Activated CD4-positive, alpha-beta memory T cell treated with anti-CD3 and anti-CD28 coated beads, Interleukin-2, amount 10 ng/mL, durations not matched to agents 7 days and 5 days (primary cell): ENCODE results near the gene AKAIN1. TPM values are rescaled to one million over a fixed set of nuclear protein-coding genes. Genes with fewer than 3 reads are reported as not detected.

Experiments
- CTCF ChIA-PET: fragments of 350-600 bp; sonication (Branson Sonifier 250); formaldehyde crosslinking; loops from one replicate; lab custom pipeline; 2021; ENCODE audit warnings: antibody characterized with exemption, inconsistent platforms; lab: Charles Lee
- POLR2A ChIA-PET: fragments of 350-600 bp; sonication (Branson Sonifier 250); formaldehyde crosslinking; loops from one replicate; lab custom pipeline; 2021; ENCODE audit warnings: antibody characterized with exemption; lab: Charles Lee
- DNase-seq: peaks from one replicate; pipeline ENCODE4 v3.0.0-alpha.2; 2020
- H3K27ac Mint-ChIP-seq: one replicate; pipeline ENCODE4 v1.8.0; 2021; ENCODE audit warnings: mild to moderate bottlenecking, mixed read lengths
- H3K27me3 Mint-ChIP-seq: one replicate; pipeline ENCODE4 v1.8.0; 2021; ENCODE audit warnings: mixed read lengths
- H3K36me3 Mint-ChIP-seq: one replicate; pipeline ENCODE4 v1.8.0; 2021; ENCODE audit warnings: low read depth, mixed read lengths
- H3K4me1 Mint-ChIP-seq: one replicate; pipeline ENCODE4 v1.8.0; 2021; ENCODE audit warnings: mixed read lengths
- H3K4me3 Mint-ChIP-seq: one replicate; pipeline ENCODE4 v1.8.0; 2021; ENCODE audit warnings: mild to moderate bottlenecking, mixed read lengths
- H3K9me3 Mint-ChIP-seq: one replicate; pipeline ENCODE4 v1.8.0; 2021; ENCODE audit warnings: mixed read lengths
- total RNA-seq, 2 experiments: library from RNA; stranded (reverse); gene quantifications; one replicate each; pipeline ENCODE4 v1.2.3, GENCODE V29; 2021

The AKAIN1 gene
- total RNA-seq, 2 experiments from 2014 or later, result not detected

DNA sequence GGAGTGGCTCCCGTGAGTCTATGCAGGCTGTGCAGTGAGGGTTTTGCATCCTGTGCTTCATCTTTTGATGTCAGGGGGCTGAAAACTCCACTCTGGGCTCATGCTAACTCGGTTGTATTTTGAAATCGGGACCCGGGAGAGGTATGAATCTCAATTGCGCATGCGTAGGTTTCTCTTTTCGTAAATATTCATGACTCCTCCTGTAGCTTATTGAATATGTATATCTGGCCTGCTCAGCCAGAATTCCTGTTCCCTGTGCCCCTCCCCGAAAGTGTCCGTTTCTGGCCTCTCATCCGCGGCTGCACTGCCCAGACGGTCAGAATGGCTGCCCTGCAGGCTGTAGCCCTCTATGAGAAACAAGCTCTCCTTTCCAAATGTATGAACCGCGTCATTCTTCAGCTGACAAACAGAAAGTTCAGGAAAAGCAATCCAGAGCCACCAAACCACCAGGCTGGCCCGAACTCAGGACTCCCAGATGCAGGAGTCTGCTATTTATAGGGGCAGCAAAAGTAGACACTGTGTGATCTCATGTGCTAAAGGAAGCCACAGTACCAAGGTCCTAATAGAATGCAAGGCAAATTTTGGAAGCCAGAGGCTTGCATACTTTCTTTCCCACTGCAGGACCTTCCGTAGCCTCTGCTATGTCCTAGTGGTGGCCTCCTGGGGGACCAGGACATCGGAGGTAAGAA is 41.7 kb downstream of the AKAIN1 start:
- Mint-ChIP-seq H3K4me1 (no peaks in the 10 kb centered on the region), H3K27ac (no peak overlapping the region), H3K27me3 (no peaks in the 10 kb centered on the region), H3K36me3 (no peaks in the 10 kb centered on the region), H3K9me3 (no peaks in the 10 kb centered on the region), H3K4me3 (no peak overlapping the region)
- POLR2A ChIA-PET, result no interaction called here
- no peak for DNase-seq
- CTCF ChIA-PET, result no interaction called here

DNA sequence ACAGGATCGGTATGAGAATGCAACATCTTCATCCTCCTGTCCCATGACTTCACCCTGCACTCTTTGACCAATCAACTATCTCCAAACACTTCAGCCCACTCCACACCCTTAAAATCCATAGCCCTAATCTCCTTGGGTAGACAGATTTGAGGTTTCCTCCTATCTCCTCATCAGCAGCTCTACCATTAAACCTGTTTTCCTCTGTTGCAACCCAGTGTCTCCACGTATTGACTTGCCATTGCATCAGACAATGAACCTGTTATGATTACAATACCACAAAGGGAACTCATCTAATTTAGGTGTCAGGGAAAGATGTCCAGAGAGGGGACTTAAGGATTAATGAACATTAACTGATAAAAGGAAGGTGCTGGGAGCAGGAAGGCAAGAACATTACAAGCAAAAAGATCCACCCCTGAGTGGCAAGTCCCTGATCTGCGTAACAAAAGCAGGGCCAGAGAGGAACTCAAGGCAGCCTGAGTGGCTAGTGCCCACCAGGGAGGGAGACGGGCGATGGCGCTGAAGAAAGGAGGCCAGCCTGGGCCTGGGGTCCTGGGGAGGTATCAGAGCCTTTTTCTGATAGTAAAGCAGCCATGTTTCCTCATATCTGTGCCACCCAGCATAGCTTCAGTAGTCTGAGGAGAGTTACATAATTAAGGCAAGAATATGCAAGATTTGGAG is 44.6 kb downstream of the AKAIN1 start:
- H3K4me3 Mint-ChIP-seq, result no peak overlapping the region
- no peaks in the 10 kb centered on the region for H3K4me1 Mint-ChIP-seq
- H3K9me3 Mint-ChIP-seq, result no peaks in the 10 kb centered on the region
- no peaks in the 10 kb centered on the region for H3K27me3 Mint-ChIP-seq
- no peaks in the 10 kb centered on the region for H3K36me3 Mint-ChIP-seq
- no peak overlapping the region for H3K27ac Mint-ChIP-seq
- no peak for DNase-seq
- CTCF ChIA-PET, result no interaction called here
- POLR2A ChIA-PET, result no interaction called here

DNA sequence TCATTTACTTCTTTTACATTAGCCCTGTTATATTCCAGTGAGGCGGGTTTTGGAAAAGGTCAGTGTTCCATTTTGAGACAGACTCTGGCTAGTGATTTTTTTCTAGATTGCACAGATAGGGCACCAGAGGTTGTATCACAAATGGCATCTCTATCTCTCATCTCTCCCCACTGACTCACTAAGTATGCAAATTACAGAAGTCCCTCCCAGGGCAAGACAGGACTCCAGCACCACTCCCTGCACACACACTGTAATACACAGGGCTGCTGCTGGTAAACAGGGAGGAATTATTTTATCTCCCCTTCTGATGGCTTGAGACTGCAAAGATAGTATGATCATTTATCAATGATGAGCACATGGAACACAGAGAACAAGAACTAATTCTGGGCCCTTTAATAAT is 46.2 kb downstream of the AKAIN1 start:
- no peaks in the 10 kb centered on the region for H3K4me1 Mint-ChIP-seq
- H3K4me3 Mint-ChIP-seq, result no peak overlapping the region
- H3K36me3 Mint-ChIP-seq, result no peaks in the 10 kb centered on the region
- H3K27me3 Mint-ChIP-seq, result no peaks in the 10 kb centered on the region
- H3K27ac Mint-ChIP-seq, result no peak overlapping the region
- ChIA-PET CTCF (no interaction called here), POLR2A (no interaction called here)
- H3K9me3 Mint-ChIP-seq, result no peaks in the 10 kb centered on the region
- no peak for DNase-seq

DNA sequence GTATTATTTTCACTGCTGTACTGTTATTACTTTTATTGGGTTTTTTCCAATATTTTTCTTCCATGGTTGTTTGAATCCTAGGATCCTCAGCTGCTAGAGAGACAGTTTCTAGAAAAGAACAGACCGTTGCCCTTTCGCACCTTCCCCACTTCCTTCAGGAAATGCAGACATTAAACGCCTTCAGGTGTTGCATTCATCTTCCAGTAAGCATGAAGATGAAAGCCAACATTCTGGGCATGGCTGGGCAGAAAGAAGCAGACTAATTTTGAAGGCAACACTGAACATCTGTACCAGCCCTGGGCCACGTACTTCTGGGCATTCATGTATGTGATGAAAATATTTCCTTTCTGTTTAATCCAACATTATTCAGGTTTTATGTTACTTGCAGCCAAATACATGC is 51.0 kb downstream of the AKAIN1 start:
- ChIA-PET CTCF (no interaction called here), POLR2A (no interaction called here)
- Mint-ChIP-seq H3K27me3 (no peaks in the 10 kb centered on the region), H3K4me3 (no peak overlapping the region), H3K36me3 (no peaks in the 10 kb centered on the region), H3K27ac (no peak overlapping the region), H3K4me1 (no peaks in the 10 kb centered on the region), H3K9me3 (no peaks in the 10 kb centered on the region)
- no peak for DNase-seq

DNA sequence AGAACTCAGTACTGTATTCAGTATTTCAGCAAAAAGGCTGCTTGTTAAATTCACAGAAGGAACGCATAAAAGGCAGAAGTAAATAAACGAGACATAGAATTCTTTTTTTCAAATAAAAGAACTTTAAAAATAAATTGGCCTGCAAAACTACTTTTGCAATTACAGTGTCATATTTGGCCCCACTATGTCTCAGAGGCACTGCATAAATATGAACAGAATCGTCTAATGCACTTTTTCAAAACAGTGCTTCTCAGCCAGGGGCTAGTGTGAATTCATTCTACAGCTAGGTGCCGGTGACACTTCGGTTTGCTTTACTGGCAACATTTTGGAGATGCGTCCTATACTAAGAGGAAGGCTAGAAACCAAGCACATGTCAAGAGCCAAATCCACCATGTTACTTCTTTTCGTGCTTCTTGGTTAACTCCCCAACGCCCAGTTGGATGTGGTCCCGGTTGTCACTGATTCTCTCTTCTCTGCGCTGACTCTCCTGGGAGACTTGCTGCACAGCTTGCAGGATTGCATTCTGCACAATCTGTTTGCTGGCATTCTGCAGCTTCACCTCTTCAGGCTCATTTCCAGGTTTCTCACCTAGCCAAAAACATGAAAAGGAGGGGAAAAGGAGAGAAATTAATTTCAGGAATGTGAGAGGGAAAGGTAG is 51.8 kb downstream of the AKAIN1 start:
- H3K4me3 Mint-ChIP-seq, result no peak overlapping the region
- ChIA-PET CTCF (no interaction called here), POLR2A (no interaction called here)
- no peak for DNase-seq
- no peaks in the 10 kb centered on the region for H3K27me3 Mint-ChIP-seq
- no peak overlapping the region for H3K27ac Mint-ChIP-seq
- no peaks in the 10 kb centered on the region for H3K9me3 Mint-ChIP-seq
- no peaks in the 10 kb centered on the region for H3K4me1 Mint-ChIP-seq
- H3K36me3 Mint-ChIP-seq, result no peaks in the 10 kb centered on the region

DNA sequence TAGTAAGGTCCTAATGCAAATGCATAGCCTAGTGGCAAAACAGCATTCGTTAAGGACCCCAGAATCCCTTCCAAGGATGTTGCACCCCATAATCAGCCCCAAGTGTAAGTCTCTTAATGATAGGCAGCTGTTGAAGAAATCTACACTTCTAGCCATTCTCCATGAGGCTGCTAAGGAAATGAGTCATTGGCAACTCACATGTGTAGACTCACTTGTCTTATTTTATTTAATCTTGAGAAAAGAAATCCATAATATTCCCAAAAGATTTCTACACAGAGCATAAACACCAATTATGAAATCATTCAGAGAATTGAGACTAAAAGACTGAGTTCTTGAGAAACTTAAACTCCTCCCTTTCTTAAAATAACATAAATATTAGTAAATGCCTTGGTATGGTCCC is 52.4 kb downstream of the AKAIN1 start:
- no peaks in the 10 kb centered on the region for H3K4me1 Mint-ChIP-seq
- ChIA-PET CTCF (no interaction called here), POLR2A (no interaction called here)
- no peaks in the 10 kb centered on the region for H3K27me3 Mint-ChIP-seq
- no peak for DNase-seq
- no peaks in the 10 kb centered on the region for H3K9me3 Mint-ChIP-seq
- H3K27ac Mint-ChIP-seq, result no peak overlapping the region
- no peaks in the 10 kb centered on the region for H3K36me3 Mint-ChIP-seq
- H3K4me3 Mint-ChIP-seq, result no peak overlapping the region

DNA sequence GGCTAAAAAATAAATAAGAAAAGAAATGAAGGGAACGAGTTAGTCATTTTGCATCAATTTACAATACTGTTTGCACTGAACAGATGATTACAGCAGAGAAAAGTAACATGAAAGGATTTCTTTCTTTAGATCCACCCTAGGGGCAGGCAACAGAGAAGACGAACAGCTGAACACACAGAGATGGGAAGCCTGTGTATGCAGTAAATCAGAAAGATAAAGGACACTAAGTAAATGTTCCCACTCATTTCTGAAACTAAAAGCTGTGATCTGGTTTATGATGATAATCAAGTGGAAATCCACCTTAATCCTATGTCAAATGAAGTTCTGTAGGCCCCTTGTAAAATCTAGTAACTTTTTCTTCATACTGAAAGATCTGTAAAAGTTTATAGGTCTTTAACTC is 54.2 kb downstream of the AKAIN1 start:
- no peak for DNase-seq
- CTCF ChIA-PET, result no interaction called here
- H3K9me3 Mint-ChIP-seq, result no peaks in the 10 kb centered on the region
- POLR2A ChIA-PET, result no interaction called here
- H3K4me1 Mint-ChIP-seq, result no peaks in the 10 kb centered on the region
- no peak overlapping the region for H3K27ac Mint-ChIP-seq
- no peaks in the 10 kb centered on the region for H3K27me3 Mint-ChIP-seq
- H3K36me3 Mint-ChIP-seq, result no peaks in the 10 kb centered on the region
- H3K4me3 Mint-ChIP-seq, result no peak overlapping the region

DNA sequence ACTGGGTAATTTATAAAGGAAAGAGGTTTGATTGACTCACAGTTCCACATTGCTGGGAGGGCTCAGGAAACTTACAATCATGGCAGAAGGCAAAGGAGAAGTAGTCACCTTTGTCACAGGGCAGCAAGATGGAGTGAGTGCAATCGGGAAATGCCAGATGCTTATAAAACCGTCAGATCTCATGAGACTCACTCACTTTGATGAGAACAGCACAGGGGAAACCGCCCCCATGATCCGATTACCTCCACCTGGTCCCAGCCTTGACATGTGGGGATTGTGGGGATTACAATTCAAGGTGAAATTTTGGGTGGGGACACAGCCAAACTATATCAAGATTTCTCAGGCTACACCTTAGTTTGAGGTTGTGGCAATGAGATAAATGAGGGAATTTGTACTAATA is 54.9 kb downstream of the AKAIN1 start:
- ChIA-PET POLR2A (no interaction called here), CTCF (no interaction called here)
- Mint-ChIP-seq H3K36me3 (no peaks in the 10 kb centered on the region), H3K27me3 (no peaks in the 10 kb centered on the region), H3K4me1 (no peaks in the 10 kb centered on the region), H3K4me3 (no peak overlapping the region), H3K9me3 (no peaks in the 10 kb centered on the region), H3K27ac (no peak overlapping the region)
- DNase-seq, result no peak

DNA sequence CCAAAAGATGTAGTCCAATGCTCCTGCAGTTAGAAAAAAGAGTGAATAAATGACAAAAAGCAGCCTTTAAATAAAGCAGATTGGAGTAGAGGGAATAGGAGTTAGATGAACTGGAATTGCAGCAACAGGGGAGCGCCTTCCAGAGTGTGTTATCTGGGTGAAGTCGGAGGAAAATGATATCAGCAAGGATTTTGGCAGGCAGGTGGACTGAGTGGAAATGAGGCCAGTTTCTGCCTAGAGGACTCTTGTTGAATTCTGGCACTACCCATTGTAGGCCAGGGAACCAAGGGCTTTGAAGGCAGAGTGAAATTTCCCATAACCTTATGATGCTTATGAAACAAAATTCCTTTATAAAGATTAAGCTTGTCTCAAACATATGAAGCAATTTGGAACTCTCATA is 59.8 kb downstream of the AKAIN1 start:
- H3K27ac Mint-ChIP-seq, result no peak overlapping the region
- no peaks in the 10 kb centered on the region for H3K27me3 Mint-ChIP-seq
- no peak for DNase-seq
- no peaks in the 10 kb centered on the region for H3K36me3 Mint-ChIP-seq
- no peak overlapping the region for H3K4me3 Mint-ChIP-seq
- no peaks in the 10 kb centered on the region for H3K9me3 Mint-ChIP-seq
- H3K4me1 Mint-ChIP-seq, result no peaks in the 10 kb centered on the region
- ChIA-PET POLR2A (no interaction called here), CTCF (no interaction called here)

DNA sequence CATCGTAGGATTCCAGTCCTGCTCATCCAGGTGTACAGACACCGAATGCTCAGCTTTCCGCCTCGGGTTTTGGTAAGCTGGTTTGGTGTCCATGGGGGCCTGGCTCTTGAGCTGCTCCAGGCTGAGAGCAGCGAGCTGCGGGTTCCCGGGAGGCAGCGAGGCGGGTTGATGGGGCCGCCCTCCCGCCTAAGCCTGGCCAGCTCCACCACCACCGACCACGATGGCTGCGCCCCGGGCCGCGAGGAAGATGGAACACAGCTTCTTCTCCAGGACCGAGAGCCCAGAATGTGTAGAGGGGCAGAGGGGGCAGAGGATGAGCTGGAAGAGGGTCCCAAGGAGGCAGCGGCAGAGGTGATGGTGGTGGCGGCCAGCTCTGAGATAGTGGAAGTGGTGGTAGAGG is 64.1 kb downstream of the AKAIN1 start:
- Mint-ChIP-seq H3K27me3 (no peaks in the 10 kb centered on the region), H3K4me3 (no peak overlapping the region), H3K27ac (no peak overlapping the region), H3K9me3 (no peaks in the 10 kb centered on the region), H3K36me3 (no peaks in the 10 kb centered on the region), H3K4me1 (no peaks in the 10 kb centered on the region)
- ChIA-PET POLR2A (no interaction called here), CTCF (no interaction called here)
- no peak for DNase-seq

DNA sequence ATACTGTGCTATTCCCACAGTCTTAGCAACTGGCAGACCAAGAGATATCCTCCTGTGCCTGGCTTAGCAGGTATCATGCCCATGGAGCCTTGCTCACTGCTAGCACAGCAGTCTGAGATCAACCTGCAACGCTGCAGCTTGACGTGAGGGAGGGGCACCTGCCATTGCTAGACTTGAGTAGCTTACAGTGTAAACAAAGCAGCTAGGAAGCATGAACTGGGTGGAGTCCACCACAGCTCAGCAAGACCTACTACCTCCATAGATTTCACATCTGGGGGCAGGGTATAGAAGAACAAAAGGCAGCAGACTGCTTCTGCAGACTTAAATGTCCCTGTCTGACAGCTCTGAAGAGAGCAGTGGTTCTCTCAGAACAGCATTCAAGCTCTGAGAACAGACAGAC is 74.8 kb downstream of the AKAIN1 start:
- Mint-ChIP-seq H3K4me3 (no peak overlapping the region), H3K27ac (no peak overlapping the region), H3K9me3 (peaks cover 22% of the 10 kb centered on the region), H3K4me1 (no peaks in the 10 kb centered on the region), H3K36me3 (no peaks in the 10 kb centered on the region), H3K27me3 (no peaks in the 10 kb centered on the region)
- DNase-seq, result no peak
- ChIA-PET POLR2A (no interaction called here), CTCF (no interaction called here)

DNA sequence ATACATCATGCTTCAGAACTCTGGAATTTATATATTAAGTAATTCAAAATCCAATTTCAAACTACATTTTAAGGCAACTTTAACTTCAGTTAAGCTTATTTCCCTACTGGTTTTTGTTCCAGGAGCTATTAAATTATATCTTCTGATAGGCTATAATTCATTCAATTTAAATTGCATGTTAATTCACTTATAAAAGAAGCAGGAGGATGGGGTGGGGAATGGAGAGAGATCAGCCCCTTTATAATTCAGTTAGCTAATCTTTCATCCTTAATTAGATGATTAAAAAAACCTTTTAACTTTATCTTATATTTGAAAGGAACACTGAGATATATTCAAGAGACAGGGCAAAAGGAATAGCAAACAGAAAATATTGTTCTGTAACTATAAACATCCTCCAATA is 86.8 kb downstream of the AKAIN1 start:
- ChIA-PET POLR2A (no interaction called here), CTCF (no interaction called here)
- Mint-ChIP-seq H3K9me3 (no peaks in the 10 kb centered on the region), H3K4me3 (no peak overlapping the region), H3K27ac (no peak overlapping the region), H3K27me3 (peaks cover 2% of the 10 kb centered on the region), H3K4me1 (no peaks in the 10 kb centered on the region), H3K36me3 (no peaks in the 10 kb centered on the region)
- no peak for DNase-seq

DNA sequence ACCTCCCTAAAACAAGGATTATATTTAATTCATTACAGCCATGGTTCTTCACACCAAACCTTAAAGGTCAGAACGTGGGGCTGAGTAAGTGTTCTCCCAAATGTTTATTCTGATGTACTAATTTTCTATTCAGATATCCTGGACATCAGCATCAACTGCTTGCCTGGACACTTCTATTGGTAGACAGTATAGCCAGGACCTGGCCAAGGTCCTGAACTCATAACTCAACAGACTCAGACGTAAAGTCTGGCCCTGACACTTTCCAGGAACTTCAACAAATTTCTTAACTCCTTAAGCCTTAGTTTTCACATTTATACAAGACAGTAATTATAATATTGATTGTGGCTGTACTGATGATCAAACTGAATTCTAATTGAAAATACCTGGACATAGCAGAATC is 89.1 kb downstream of the AKAIN1 start:
- ChIA-PET CTCF (no interaction called here), POLR2A (no interaction called here)
- Mint-ChIP-seq H3K4me3 (no peak overlapping the region), H3K27ac (no peak overlapping the region), H3K27me3 (peaks cover 2% of the 10 kb centered on the region), H3K4me1 (no peaks in the 10 kb centered on the region), H3K9me3 (no peaks in the 10 kb centered on the region), H3K36me3 (no peaks in the 10 kb centered on the region)
- DNase-seq, result no peak

DNA sequence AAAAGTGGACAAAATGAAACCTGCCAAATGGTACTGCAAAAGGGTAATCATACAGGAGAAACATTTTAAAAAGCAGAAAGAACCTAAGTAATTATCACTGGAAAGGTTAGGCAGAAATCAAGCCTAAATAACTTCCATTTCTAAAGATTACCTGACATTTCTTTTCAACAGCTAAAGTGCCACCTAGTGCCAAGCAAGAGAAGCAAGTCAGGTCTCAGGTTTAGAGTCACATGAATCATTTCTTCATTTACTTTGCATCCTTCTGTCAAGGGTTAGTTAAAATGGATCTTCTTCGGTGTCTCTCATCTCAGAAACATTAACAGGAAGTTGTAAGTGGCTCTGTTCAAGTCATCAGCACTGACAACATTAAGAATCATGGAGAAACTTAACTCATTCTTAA is 90.3 kb downstream of the AKAIN1 start:
- no peaks in the 10 kb centered on the region for H3K9me3 Mint-ChIP-seq
- POLR2A ChIA-PET, result no interaction called here
- DNase-seq, result no peak
- H3K27me3 Mint-ChIP-seq, result peaks cover 2% of the 10 kb centered on the region
- no peak overlapping the region for H3K4me3 Mint-ChIP-seq
- no peak overlapping the region for H3K27ac Mint-ChIP-seq
- CTCF ChIA-PET, result no interaction called here
- H3K4me1 Mint-ChIP-seq, result no peaks in the 10 kb centered on the region
- H3K36me3 Mint-ChIP-seq, result no peaks in the 10 kb centered on the region
